DOHH2 (cell line): ENCODE measurements around the gene SIPA1L3.

Source experiments
- H3F3A ChIP-seq: fragments of 200-600 bp; sonication (generic), shearing (Covaris generic); 2 replicates; pipeline ENCODE4 v1.6.0; 2016; ENCODE audit warnings: antibody characterized with exemption, mild to moderate bottlenecking; ENCODE audit not compliant: control insufficient read depth, insufficient read depth
- H3K27ac ChIP-seq: fragments of 200-600 bp; sonication (generic); 2 replicates; pipeline ENCODE4 v1.5.1; 2014; ENCODE audit warnings: low read depth, mild to moderate bottlenecking, low read length, moderate library complexity
- H3K27me3 ChIP-seq: fragments of 200-600 bp; sonication (generic); 2 replicates; pipeline ENCODE4 v1.6.1; 2014; ENCODE audit warnings: mild to moderate bottlenecking, low read length, mixed read lengths; ENCODE audit not compliant: control insufficient read depth
- H3K36me3 ChIP-seq: fragments of 200-600 bp; sonication (generic); 2 replicates; pipeline ENCODE4 v1.6.1; 2014; ENCODE audit warnings: mild to moderate bottlenecking, low read length, moderate library complexity, mixed read lengths; ENCODE audit not compliant: control insufficient read depth
- H3K4me1 ChIP-seq: fragments of 200-600 bp; sonication (generic); 2 replicates; pipeline ENCODE4 v1.6.1; 2014; ENCODE audit warnings: mild to moderate bottlenecking, low read length, mixed read lengths; ENCODE audit not compliant: control insufficient read depth
- H3K4me2 ChIP-seq: fragments of 200-600 bp; sonication (generic); 2 replicates; pipeline ENCODE4 v1.6.0; 2014; ENCODE audit warnings: mild to moderate bottlenecking, low read length, moderate library complexity
- H3K4me3 ChIP-seq: fragments of 200-600 bp; sonication (generic); 2 replicates; pipeline ENCODE4 v1.5.1; 2014; ENCODE audit warnings: mild to moderate bottlenecking, low read length, mixed read lengths
- H3K79me2 ChIP-seq: fragments of 200-600 bp; sonication (generic); 2 replicates; pipeline ENCODE4 v1.6.1; 2014; ENCODE audit warnings: mild to moderate bottlenecking, low read length, mixed read lengths; ENCODE audit not compliant: control insufficient read depth
- H3K9me2 ChIP-seq: fragments of 200-600 bp; sonication (generic); replicated peaks from 2 replicates; pipeline ENCODE4 v1.6.1; 2014; ENCODE audit warnings: mild to moderate bottlenecking, low read length, mixed read lengths; ENCODE audit not compliant: control insufficient read depth
- H3K9me3 ChIP-seq: fragments of 200-600 bp; sonication (generic); 2 replicates; pipeline ENCODE4 v1.6.1; 2014; ENCODE audit warnings: antibody characterized with exemption, low read length, mixed read lengths; ENCODE audit not compliant: control insufficient read depth, insufficient read depth
- H4K20me1 ChIP-seq: fragments of 200-600 bp; sonication (generic); 2 replicates; pipeline ENCODE4 v1.6.0; 2014; ENCODE audit warnings: low read depth, mild to moderate bottlenecking, antibody characterized with exemption, low read length, moderate library complexity; ENCODE audit not compliant: control insufficient read depth, insufficient read depth
- EZH2phosphoT487 ChIP-seq: fragments of 200-600 bp; sonication (generic); IDR thresholded peaks from 2 replicates; pipeline ENCODE4 v1.6.1; 2017; ENCODE audit warnings: borderline replicate concordance, mild to moderate bottlenecking, antibody characterized with exemption, low read length, moderate library complexity, mixed read lengths
- TF ChIP-seq, protein P1 (sequence below): fragments of 200-600 bp; sonication (generic); IDR thresholded peaks from one replicate; pipeline ENCODE4 v1.5.1; 2014; ENCODE audit warnings: antibody characterized with exemption, mild to moderate bottlenecking, low read depth, low read length; ENCODE audit not compliant: poor library complexity, severe bottlenecking

SIPA1L3 gene

DNA sequence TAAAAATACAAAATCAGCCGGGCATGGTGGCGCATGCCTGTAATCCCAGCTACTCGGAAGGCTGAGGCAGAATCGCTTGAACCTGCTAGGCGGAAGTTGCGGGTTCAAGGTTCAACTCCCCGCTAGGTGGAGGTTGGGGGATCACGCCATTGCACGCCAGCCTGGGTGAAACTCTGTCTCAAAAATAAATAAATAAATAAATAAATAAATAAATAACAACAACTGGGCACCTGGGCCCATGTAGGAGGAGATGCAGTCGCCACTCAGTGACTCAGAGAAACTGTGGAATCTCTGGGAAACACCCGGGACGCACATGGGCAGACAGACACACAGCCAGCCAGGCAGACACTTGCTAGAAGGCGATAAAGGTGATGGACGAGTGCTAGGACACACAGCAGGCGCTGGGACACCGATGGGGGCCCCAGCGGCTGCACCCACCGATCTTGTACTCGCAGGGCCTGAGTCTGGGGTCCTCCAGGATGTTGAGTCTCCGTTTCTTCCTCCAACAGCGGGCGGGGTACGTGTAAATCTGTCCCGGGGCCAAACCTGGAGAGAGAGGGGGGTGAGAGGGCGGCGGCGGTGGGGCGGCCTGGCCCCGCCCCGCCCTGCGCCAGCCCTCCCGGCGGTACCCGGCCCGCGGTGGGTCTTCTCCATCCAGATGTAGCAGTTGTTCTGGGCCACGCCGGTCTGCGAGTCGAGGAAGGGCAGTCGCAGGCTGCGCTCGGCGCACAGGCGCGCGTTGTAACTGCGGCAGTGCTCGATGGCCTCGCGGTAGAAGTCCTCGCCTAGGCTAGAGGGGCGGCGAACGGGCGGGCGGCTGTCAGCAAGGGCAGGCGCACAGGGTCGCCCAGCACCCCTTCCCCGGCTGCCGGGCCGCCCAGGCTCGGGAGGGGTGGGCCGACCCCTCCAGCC is 315.2 kb downstream of the SIPA1L3 start:
- H3K27ac ChIP-seq: no peak overlapping the region
- H3K4me2 ChIP-seq: no peak overlapping the region
- no peaks in the 10 kb centered on the region for H3K9me3 ChIP-seq
- no peak for TF ChIP-seq EZH2phosphoT487
- TF ChIP-seq, protein P1, sequence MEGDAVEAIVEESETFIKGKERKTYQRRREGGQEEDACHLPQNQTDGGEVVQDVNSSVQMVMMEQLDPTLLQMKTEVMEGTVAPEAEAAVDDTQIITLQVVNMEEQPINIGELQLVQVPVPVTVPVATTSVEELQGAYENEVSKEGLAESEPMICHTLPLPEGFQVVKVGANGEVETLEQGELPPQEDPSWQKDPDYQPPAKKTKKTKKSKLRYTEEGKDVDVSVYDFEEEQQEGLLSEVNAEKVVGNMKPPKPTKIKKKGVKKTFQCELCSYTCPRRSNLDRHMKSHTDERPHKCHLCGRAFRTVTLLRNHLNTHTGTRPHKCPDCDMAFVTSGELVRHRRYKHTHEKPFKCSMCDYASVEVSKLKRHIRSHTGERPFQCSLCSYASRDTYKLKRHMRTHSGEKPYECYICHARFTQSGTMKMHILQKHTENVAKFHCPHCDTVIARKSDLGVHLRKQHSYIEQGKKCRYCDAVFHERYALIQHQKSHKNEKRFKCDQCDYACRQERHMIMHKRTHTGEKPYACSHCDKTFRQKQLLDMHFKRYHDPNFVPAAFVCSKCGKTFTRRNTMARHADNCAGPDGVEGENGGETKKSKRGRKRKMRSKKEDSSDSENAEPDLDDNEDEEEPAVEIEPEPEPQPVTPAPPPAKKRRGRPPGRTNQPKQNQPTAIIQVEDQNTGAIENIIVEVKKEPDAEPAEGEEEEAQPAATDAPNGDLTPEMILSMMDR: no peak
- H3K79me2 ChIP-seq: no peaks in the 10 kb centered on the region
- no peaks in the 10 kb centered on the region for H3K36me3 ChIP-seq
- H3K4me1 ChIP-seq: peaks cover 19% of the 10 kb centered on the region
- H3F3A ChIP-seq: no peaks in the 10 kb centered on the region
- H3K4me3 ChIP-seq: no peak overlapping the region
- H3K9me2 ChIP-seq: no peaks in the 10 kb centered on the region
- H3K27me3 ChIP-seq: no peaks in the 10 kb centered on the region
- H4K20me1 ChIP-seq: no peaks in the 10 kb centered on the region

DNA sequence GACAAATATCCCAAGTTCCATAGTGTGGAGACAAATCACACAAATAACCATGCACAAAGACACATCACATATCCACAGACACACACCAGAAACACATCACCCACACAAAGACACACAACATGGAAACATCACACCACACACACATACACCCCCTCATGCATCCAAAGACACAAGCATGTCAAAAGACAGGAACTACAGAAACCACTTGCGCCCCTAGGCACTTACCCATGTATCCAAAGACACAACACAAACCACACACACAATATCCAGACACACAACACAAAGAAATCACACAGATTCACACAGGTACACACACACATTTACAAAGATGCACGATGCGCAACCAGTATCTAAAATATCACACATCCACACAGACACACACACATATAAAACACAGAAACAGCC is 316.1 kb downstream of the SIPA1L3 start:
- Histone ChIP-seq H3K9me2 (no peaks in the 10 kb centered on the region), H3K27ac (no peak overlapping the region), H3K4me1 (peaks cover 23% of the 10 kb centered on the region), H3K36me3 (no peaks in the 10 kb centered on the region), H4K20me1 (no peaks in the 10 kb centered on the region), H3K27me3 (peaks cover 7% of the 10 kb centered on the region), H3F3A (no peaks in the 10 kb centered on the region), H3K4me2 (peak overlapping the region; percentile 97), H3K79me2 (no peaks in the 10 kb centered on the region), H3K9me3 (no peaks in the 10 kb centered on the region), H3K4me3 (peak overlapping the region; percentile 85)
- TF ChIP-seq EZH2phosphoT487: no peak
- TF ChIP-seq, protein P1: no peak

DNA sequence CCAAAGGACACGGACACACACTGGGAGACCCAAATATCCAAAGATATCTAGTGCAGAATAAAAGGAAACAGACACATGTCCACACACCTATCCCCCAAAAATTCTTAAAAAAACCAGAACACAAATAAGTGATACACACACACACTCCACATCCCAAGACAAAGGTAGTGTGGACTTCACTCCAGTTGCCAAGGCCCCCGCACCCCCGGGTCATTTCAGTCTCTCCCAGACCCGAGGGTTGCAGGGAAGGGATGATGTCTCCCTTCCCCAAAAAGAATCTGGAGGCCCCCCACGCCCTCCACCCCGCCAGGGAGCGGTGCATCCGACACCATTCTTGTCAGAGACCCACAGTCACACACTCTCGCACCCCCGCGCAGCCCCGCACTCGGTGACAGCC is 316.6 kb downstream of the SIPA1L3 start:
- Histone ChIP-seq H3K4me2 (peak overlapping the region; percentile 97), H3K4me3 (peak overlapping the region; percentile 85), H3K27me3 (peaks cover 9% of the 10 kb centered on the region), H3K36me3 (no peaks in the 10 kb centered on the region), H3F3A (no peaks in the 10 kb centered on the region), H4K20me1 (no peaks in the 10 kb centered on the region), H3K9me3 (no peaks in the 10 kb centered on the region), H3K4me1 (peaks cover 23% of the 10 kb centered on the region), H3K9me2 (no peaks in the 10 kb centered on the region), H3K27ac (no peak overlapping the region), H3K79me2 (no peaks in the 10 kb centered on the region)
- no peak for TF ChIP-seq EZH2phosphoT487
- TF ChIP-seq, protein P1: no peak
